ENCODE results near the gene ABHD13. TPM values are rescaled to one million over a fixed set of nuclear protein-coding genes. Genes with fewer than 3 reads are reported as not detected.

Gene ABHD13
- total RNA-seq, 4 donors from 2014 or later = 12.6 to 21.4 (median 18.4) TPM

- Histone ChIP-seq H3K4me3 (replicated peaks in 1 of 3) (no peak overlapping the region), H3K27ac (no peak overlapping the region), H3K9me3 (no peaks in the 10 kb centered on the region), H3K36me3 (no peaks in the 10 kb centered on the region), H3K4me1 (no peaks in the 10 kb centered on the region), H3K27me3 (no peaks in the 10 kb centered on the region)
- no peak for DNase-seq
- 71 to 73% methylated on average over 2 of the region's 2 CpGs for WGBS, 2 donors
- intact Hi-C loops (cut with DNase I) = no loop called here
- no peak for TF ChIP-seq CTCF (IDR thresholded peaks at IDR 0.05)
- TF ChIP-seq POLR2A (IDR thresholded peaks at IDR 0.05) = no peak
These were observed 29.9 kb upstream of the ABHD13 start for GRCh38 chr13:108188260-108188659.

- H3K36me3 ChIP-seq = no peaks in the 10 kb centered on the region
- no peaks in the 10 kb centered on the region for H3K9me3 ChIP-seq
- intact Hi-C loops (cut with DNase I) = no loop called here
- H3K27me3 ChIP-seq = no peaks in the 10 kb centered on the region
- TF ChIP-seq CTCF (IDR thresholded peaks at IDR 0.05) (no peak), POLR2A (IDR thresholded peaks at IDR 0.05) (no peak)
- DNase-seq = no peak
- no peak overlapping the region for H3K4me3 ChIP-seq (replicated peaks in 1 of 3)
- H3K27ac ChIP-seq = no peak overlapping the region
- WGBS, 2 donors = 55 to 63% methylated on average over 3 of the region's 3 CpGs
- H3K4me1 ChIP-seq = no peaks in the 10 kb centered on the region
These were observed 27.3 kb upstream of the ABHD13 start for GRCh38 chr13:108190897-108191296.

GRCh38 chr13:108193806-108194205, 24.4 kb upstream of the ABHD13 start:
- no peaks in the 10 kb centered on the region for H3K27me3 ChIP-seq
- H3K9me3 ChIP-seq = no peaks in the 10 kb centered on the region
- intact Hi-C loops (cut with DNase I) = no loop called here
- H3K4me1 ChIP-seq = no peaks in the 10 kb centered on the region
- no peak overlapping the region for H3K27ac ChIP-seq
- no peak for DNase-seq
- H3K4me3 ChIP-seq (replicated peaks in 1 of 3) = no peak overlapping the region
- no peak for TF ChIP-seq POLR2A (IDR thresholded peaks at IDR 0.05)
- TF ChIP-seq CTCF (IDR thresholded peaks at IDR 0.05) = no peak
- H3K36me3 ChIP-seq = no peaks in the 10 kb centered on the region

GRCh38 chr13:108194435-108194936, 23.7 kb upstream of the ABHD13 start:
- Histone ChIP-seq H3K4me3 (replicated peaks in 1 of 3) (no peak overlapping the region), H3K4me1 (no peaks in the 10 kb centered on the region), H3K9me3 (no peaks in the 10 kb centered on the region), H3K27ac (no peak overlapping the region), H3K27me3 (no peaks in the 10 kb centered on the region), H3K36me3 (no peaks in the 10 kb centered on the region)
- WGBS, 2 donors = 92 to 95% methylated on average over 4 to 5 of the region's 5 CpGs
- TF ChIP-seq POLR2A (IDR thresholded peaks at IDR 0.05) (no peak), CTCF (IDR thresholded peaks at IDR 0.05) (no peak)
- DNase-seq = no peak
- intact Hi-C loops (cut with DNase I) = no loop called here

- Histone ChIP-seq H3K27me3 (no peaks in the 10 kb centered on the region), H3K4me3 (replicated peaks in 1 of 3) (no peak overlapping the region), H3K9me3 (no peaks in the 10 kb centered on the region), H3K27ac (no peak overlapping the region), H3K4me1 (no peaks in the 10 kb centered on the region), H3K36me3 (no peaks in the 10 kb centered on the region)
- intact Hi-C loops (cut with DNase I) = no loop called here
- TF ChIP-seq CTCF (IDR thresholded peaks at IDR 0.05) = no peak
- no peak for TF ChIP-seq POLR2A (IDR thresholded peaks at IDR 0.05)
- 47 to 58% methylated on average over 1 of the region's 1 CpG for WGBS, 2 donors
- DNase-seq = no peak
These were observed 23.0 kb upstream of the ABHD13 start for GRCh38 chr13:108195146-108195545.
